ENCODE data around the gene COX6B2. TPM values are rescaled to one million over a fixed set of nuclear protein-coding genes. Genes with fewer than 3 reads are reported as not detected.

The COX6B2 gene
- total RNA-seq, 2 donors from 2014 or later, result 0.75 to 0.84 TPM

DNA sequence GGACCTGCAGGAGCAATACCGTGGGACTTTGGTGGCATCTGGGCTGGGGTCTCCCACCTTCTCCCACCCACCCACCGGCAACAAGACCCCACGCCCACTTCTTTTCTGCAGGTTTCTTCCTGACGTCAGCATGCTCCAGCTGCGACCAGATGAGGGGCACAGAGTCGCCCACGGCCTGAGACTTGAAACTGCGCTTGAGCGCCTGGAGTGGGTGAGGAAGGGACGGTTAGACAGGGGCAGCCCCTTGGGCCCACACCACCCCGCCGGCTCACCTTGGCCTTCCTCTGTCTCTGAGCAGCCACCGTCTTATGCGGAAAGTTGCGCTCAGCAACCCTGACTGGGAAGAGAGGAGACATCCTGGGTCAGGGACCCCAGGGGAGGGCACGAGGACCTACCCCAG lies 6.4 kb upstream of the COX6B2 start:
- TF ChIP-seq, protein P1, sequence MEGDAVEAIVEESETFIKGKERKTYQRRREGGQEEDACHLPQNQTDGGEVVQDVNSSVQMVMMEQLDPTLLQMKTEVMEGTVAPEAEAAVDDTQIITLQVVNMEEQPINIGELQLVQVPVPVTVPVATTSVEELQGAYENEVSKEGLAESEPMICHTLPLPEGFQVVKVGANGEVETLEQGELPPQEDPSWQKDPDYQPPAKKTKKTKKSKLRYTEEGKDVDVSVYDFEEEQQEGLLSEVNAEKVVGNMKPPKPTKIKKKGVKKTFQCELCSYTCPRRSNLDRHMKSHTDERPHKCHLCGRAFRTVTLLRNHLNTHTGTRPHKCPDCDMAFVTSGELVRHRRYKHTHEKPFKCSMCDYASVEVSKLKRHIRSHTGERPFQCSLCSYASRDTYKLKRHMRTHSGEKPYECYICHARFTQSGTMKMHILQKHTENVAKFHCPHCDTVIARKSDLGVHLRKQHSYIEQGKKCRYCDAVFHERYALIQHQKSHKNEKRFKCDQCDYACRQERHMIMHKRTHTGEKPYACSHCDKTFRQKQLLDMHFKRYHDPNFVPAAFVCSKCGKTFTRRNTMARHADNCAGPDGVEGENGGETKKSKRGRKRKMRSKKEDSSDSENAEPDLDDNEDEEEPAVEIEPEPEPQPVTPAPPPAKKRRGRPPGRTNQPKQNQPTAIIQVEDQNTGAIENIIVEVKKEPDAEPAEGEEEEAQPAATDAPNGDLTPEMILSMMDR (conservative IDR thresholded peaks at IDR 0.05), result no peak
- no peak overlapping the region for H3K9ac ChIP-seq (ENCODE audit: extremely low read depth, low read length, poor library complexity, severe bottlenecking)
- 86 to 88% methylated on average over 12 to 16 of the region's 16 CpGs for WGBS, 2 experiments (ENCODE audit: insufficient coverage in 1 of 2, insufficient read length in 1 of 2)

DNA sequence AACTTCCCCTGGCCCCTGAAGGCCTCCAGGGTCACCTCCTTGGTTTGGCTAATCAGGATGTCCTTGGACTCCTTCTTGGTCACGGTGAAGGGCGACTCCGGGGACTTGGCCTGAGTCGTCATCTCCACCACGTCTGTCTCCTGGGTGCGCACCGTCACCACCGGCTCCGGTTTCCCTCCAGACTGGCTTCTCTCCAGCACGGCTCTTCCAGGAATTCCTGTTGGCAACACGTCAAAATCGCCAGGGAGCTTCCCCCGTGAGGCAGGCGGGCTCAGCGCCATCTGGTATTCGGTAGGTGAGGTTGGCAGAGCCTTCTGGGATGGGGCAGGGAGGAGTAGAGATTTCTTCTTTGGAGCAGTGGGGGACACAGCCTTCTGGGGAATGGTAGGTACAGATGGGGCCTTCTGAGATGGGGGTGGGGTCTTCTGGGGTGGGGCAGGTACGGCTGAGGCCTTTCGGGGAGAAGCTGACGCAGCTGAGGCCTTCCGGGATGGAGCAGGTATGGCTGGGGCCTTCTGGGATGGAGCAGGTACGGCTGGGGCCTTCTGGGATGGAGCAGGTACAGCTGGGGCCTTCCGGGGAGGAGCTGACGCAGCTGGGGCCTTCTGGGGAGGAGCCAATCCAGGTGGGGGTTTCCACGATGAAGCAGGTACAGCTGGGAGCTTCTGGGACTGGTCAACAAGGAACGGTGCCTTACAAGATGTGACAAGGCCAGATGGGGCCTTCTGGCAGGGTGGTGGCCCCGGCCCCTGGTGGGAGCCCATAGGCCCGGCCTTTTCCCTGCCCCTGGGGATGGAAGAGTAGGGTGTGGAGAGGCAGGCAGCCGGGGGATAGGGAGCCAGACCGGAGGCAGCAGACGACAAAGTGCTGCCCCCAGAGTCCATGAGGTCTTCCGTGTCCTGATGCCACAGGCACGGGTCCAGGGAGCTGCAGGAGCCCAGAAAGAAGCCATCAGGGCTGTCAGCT lies 4.7 kb upstream of the COX6B2 start:
- Mint-ChIP-seq H3K27ac (no peak overlapping the region), H3K27me3 (ENCODE audit: insufficient read depth) (peaks cover 55% of the 10 kb centered on the region), H3K36me3 (ENCODE audit: low read depth) (no peaks in the 10 kb centered on the region), H3K4me1 (no peaks in the 10 kb centered on the region), H3K4me3 (no peak overlapping the region), H3K9me3 (no peaks in the 10 kb centered on the region)
- H3K4me1 ChIP-seq (ENCODE audit: control insufficient read depth, insufficient read depth, low read length), result no peaks in the 10 kb centered on the region
- DNase-seq, result no peak
- peaks cover 32% of the 10 kb centered on the region for H3K27me3 ChIP-seq (ENCODE audit: control insufficient read depth, insufficient read depth, low read length, poor library complexity, severe bottlenecking)
- H3K4me3 ChIP-seq (ENCODE audit: low read length), result no peak overlapping the region
- H3K9me3 ChIP-seq (ENCODE audit: control insufficient read depth, low read length), result no peaks in the 10 kb centered on the region
- no peak overlapping the region for H3K9ac ChIP-seq (ENCODE audit: extremely low read depth, low read length, poor library complexity, severe bottlenecking)
- H3K27ac ChIP-seq (ENCODE audit: low read depth, low read length), result no peak overlapping the region
- no peaks in the 10 kb centered on the region for H3K36me3 ChIP-seq (ENCODE audit: control insufficient read depth, insufficient read depth, low read length)
- 91 to 94% methylated on average over 19 to 31 of the region's 32 CpGs for WGBS, 2 experiments (ENCODE audit: insufficient coverage in 1 of 2, insufficient read length in 1 of 2)
- TF ChIP-seq, protein P1 (conservative IDR thresholded peaks at IDR 0.05), result no peak

More for the DNA sequence above, 6.4 kb upstream of the COX6B2 start:
- peaks cover 46% of the 10 kb centered on the region for H3K27me3 Mint-ChIP-seq (ENCODE audit: insufficient read depth)
- no peaks in the 10 kb centered on the region for H3K4me1 Mint-ChIP-seq
- no peaks in the 10 kb centered on the region for H3K36me3 ChIP-seq (ENCODE audit: control insufficient read depth, insufficient read depth, low read length)
- no peak overlapping the region for H3K4me3 Mint-ChIP-seq
- no peak overlapping the region for H3K4me3 ChIP-seq (ENCODE audit: low read length)
- no peaks in the 10 kb centered on the region for H3K9me3 Mint-ChIP-seq
- H3K27me3 ChIP-seq (ENCODE audit: control insufficient read depth, insufficient read depth, low read length, poor library complexity, severe bottlenecking), result peaks cover 17% of the 10 kb centered on the region
- H3K36me3 Mint-ChIP-seq (ENCODE audit: low read depth), result no peaks in the 10 kb centered on the region
- H3K27ac ChIP-seq (ENCODE audit: low read depth, low read length), result no peak overlapping the region
- DNase-seq, result no peak
- no peaks in the 10 kb centered on the region for H3K4me1 ChIP-seq (ENCODE audit: control insufficient read depth, insufficient read depth, low read length)
- H3K27ac Mint-ChIP-seq, result no peak overlapping the region
- H3K9me3 ChIP-seq (ENCODE audit: control insufficient read depth, low read length), result no peaks in the 10 kb centered on the region

DNA sequence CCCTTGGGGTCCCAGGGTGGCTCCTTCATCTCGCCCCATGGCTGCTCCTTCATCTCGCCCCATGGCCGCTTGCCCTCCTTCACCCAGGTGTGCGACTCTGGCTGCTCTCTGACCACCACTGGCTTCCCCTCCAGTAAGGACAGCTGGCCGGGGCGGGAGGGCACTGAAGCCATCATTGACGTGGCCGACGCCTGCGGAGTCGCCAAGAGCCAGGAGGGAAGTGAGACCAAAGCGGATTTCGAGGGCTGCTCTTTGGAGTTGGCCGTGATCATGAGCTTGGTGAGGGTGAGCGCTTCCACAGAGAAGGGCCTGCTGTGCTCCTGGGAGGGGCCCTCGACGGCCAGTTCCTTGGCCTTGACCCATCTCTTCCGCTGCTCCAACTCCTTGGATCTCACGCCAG lies 4.0 kb upstream of the COX6B2 start:
- H3K9me3 ChIP-seq (ENCODE audit: control insufficient read depth, low read length), result no peaks in the 10 kb centered on the region
- H3K27ac ChIP-seq (ENCODE audit: low read depth, low read length), result no peak overlapping the region
- DNase-seq, result no peak
- TF ChIP-seq, protein P1 (conservative IDR thresholded peaks at IDR 0.05), result no peak
- 91 to 93% methylated on average over 11 to 19 of the region's 19 CpGs for WGBS, 2 experiments (ENCODE audit: insufficient coverage in 1 of 2, insufficient read length in 1 of 2)
- H3K9me3 Mint-ChIP-seq, result no peaks in the 10 kb centered on the region
- H3K4me3 Mint-ChIP-seq, result no peak overlapping the region
- H3K36me3 ChIP-seq (ENCODE audit: control insufficient read depth, insufficient read depth, low read length), result no peaks in the 10 kb centered on the region
- no peaks in the 10 kb centered on the region for H3K4me1 Mint-ChIP-seq
- H3K4me1 ChIP-seq (ENCODE audit: control insufficient read depth, insufficient read depth, low read length), result no peaks in the 10 kb centered on the region
- H3K27ac Mint-ChIP-seq, result no peak overlapping the region
- no peak overlapping the region for H3K4me3 ChIP-seq (ENCODE audit: low read length)
- no peaks in the 10 kb centered on the region for H3K36me3 Mint-ChIP-seq (ENCODE audit: low read depth)
- peaks cover 38% of the 10 kb centered on the region for H3K27me3 ChIP-seq (ENCODE audit: control insufficient read depth, insufficient read depth, low read length, poor library complexity, severe bottlenecking)
- H3K27me3 Mint-ChIP-seq (ENCODE audit: insufficient read depth), result peaks cover 57% of the 10 kb centered on the region
- no peak overlapping the region for H3K9ac ChIP-seq (ENCODE audit: extremely low read depth, low read length, poor library complexity, severe bottlenecking)
